Progenitor cell of endocrine pancreas (in vitro differentiated cells): ENCODE data around the gene GGA3. TPM values are rescaled to one million over a fixed set of nuclear protein-coding genes. Genes with fewer than 3 reads are reported as not detected.
A peak's percentile ranks its signal among the peaks of the same experiment; 100 is the strongest.
"Not testable (repeated sequence)": the region's sequence is repeated elsewhere in the genome, so short reads cannot be mapped to it uniquely, and the experiment has no call there.

Experiments used
- DNase-seq: peaks from one replicate; pipeline ENCODE4 v3.0.0; 2021; ENCODE audit warnings: low spot score; ENCODE audit not compliant: unreplicated experiment
- H3K27ac Mint-ChIP-seq: 2 replicates; pipeline ENCODE4 v1.8.0; 2021; ENCODE audit warnings: mild to moderate bottlenecking, moderate library complexity, mixed read lengths
- H3K27me3 Mint-ChIP-seq: 2 replicates; pipeline ENCODE4 v1.8.0; 2021; ENCODE audit warnings: mixed read lengths
- H3K36me3 Mint-ChIP-seq: 2 replicates; pipeline ENCODE4 v1.8.0; 2022; ENCODE audit warnings: mixed read lengths; ENCODE audit not compliant: insufficient read depth
- H3K4me1 Mint-ChIP-seq: 2 replicates; pipeline ENCODE4 v1.8.0; 2021; ENCODE audit warnings: low read depth, mixed read lengths
- H3K4me3 Mint-ChIP-seq: 2 replicates; pipeline ENCODE4 v1.8.0; 2021; ENCODE audit warnings: low read depth, mild to moderate bottlenecking, moderate library complexity, mixed read lengths
- H3K9me3 Mint-ChIP-seq: 2 replicates; pipeline ENCODE4 v1.8.0; 2021; ENCODE audit warnings: low read depth, mixed read lengths
- total RNA-seq: library from RNA; stranded (reverse); gene quantifications from 2 replicates; pipeline ENCODE4 v1.2.1, GENCODE V29; 2021
- TF ChIP-seq, protein P1 (sequence below): fragments of 200-600 bp; sonication (generic); IDR thresholded peaks from one replicate; pipeline ENCODE4 v1.5.0; 2021; ENCODE audit warnings: antibody characterized with exemption, mild to moderate bottlenecking; ENCODE audit not compliant: unreplicated experiment

GGA3 gene
- total RNA-seq, 1 donor from 2014 or later: 68.1 TPM

DNA sequence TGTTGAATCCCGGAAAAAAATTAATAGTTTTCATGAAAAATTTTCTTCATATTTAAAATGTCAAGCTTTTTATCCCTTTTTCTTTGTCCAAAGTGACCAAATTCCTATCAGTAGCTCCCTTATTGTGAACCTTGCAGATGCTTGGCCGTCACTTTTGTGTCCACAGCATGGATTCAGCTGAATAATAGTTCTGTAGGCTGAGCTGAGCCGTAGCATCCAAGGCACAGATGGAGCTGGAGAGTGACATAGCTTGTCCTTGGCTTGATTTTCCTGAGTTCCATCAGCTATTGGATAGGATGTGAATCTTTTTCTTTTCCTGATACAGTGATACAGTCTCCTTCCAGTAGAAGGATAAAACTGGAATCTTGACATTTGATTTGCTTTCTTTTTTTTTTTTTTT is 52.3 kb downstream of the GGA3 start:
- peaks cover 11% of the 10 kb centered on the region for H3K36me3 Mint-ChIP-seq
- H3K4me3 Mint-ChIP-seq: no peak overlapping the region
- no peak for DNase-seq
- TF ChIP-seq, protein P1, sequence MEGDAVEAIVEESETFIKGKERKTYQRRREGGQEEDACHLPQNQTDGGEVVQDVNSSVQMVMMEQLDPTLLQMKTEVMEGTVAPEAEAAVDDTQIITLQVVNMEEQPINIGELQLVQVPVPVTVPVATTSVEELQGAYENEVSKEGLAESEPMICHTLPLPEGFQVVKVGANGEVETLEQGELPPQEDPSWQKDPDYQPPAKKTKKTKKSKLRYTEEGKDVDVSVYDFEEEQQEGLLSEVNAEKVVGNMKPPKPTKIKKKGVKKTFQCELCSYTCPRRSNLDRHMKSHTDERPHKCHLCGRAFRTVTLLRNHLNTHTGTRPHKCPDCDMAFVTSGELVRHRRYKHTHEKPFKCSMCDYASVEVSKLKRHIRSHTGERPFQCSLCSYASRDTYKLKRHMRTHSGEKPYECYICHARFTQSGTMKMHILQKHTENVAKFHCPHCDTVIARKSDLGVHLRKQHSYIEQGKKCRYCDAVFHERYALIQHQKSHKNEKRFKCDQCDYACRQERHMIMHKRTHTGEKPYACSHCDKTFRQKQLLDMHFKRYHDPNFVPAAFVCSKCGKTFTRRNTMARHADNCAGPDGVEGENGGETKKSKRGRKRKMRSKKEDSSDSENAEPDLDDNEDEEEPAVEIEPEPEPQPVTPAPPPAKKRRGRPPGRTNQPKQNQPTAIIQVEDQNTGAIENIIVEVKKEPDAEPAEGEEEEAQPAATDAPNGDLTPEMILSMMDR: no peak
- H3K27me3 Mint-ChIP-seq: no peaks in the 10 kb centered on the region
- H3K9me3 Mint-ChIP-seq: no peaks in the 10 kb centered on the region
- H3K27ac Mint-ChIP-seq: no peak overlapping the region
- H3K4me1 Mint-ChIP-seq: peaks cover 11% of the 10 kb centered on the region

DNA sequence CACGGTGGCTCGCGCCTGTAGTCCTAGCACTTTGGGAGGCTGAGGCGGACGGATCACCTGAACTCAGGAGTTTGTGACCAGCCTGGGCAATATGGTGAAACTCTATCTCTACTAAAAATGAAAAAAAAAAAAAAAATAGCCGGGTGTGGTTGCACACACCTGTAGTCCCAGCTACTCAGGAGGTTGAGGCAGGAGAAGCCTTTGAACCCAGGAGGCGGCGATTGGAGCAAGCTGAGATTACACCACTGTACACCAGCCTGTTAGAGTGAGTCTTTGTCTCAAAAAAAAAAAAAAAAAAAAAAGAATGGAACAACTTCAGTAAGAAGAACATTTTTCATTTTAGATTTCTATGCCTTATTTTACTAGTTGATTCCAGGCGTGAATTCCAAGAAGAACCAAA is 53.2 kb downstream of the GGA3 start:
- Mint-ChIP-seq H3K27ac (no peak overlapping the region), H3K4me3 (no peak overlapping the region), H3K9me3 (no peaks in the 10 kb centered on the region), H3K4me1 (peaks cover 11% of the 10 kb centered on the region), H3K36me3 (peaks cover 11% of the 10 kb centered on the region), H3K27me3 (no peaks in the 10 kb centered on the region)
- no peak for DNase-seq
- TF ChIP-seq, protein P1: no peak

DNA sequence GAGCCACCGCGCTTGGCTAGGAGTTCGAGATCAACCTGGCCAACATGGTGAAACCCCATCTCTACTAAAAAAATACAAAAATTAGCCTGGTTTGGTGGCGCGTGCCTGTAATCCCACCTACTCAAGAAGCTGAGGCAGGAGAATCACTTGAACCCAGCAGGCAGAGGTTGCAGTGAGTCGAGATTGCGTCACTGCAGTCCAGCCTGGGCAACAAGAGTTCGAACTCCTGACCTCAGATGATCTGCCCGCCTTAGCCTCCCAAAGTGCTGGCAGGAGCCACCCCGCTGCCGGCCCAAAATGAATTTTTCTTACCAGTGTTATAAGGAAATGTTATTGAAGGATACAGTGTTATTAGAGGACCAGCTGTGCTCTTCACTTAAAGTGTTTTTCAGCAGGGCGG is 53.6 kb downstream of the GGA3 start:
- DNase-seq: no peak
- no peak overlapping the region for H3K27ac Mint-ChIP-seq
- no peaks in the 10 kb centered on the region for H3K9me3 Mint-ChIP-seq
- no peak overlapping the region for H3K4me3 Mint-ChIP-seq
- H3K4me1 Mint-ChIP-seq: peaks cover 11% of the 10 kb centered on the region
- peaks cover 11% of the 10 kb centered on the region for H3K36me3 Mint-ChIP-seq
- TF ChIP-seq, protein P1: no peak
- no peaks in the 10 kb centered on the region for H3K27me3 Mint-ChIP-seq

DNA sequence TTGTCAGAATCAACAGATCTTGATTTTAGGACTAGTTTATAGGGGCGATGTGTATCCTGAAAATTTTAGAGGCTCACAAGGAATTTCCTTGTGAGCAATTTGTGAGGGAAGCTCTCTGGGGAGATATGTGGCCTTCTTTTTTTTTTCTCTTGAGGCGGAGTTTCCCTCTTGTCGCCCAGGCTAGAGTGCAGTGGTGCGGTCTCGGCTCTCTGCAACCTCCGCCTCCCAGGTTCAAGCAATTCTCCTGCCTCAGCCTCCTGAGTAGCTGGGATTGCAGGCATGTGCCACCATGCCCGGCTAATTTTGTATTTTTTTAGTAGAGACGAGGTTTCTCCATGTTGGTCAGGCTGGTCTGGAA is 54.4 kb downstream of the GGA3 start:
- not testable (repeated sequence) for DNase-seq, H3K27me3 Mint-ChIP-seq, H3K9me3 Mint-ChIP-seq
- Mint-ChIP-seq H3K4me3 (peak overlapping the region; percentile 94), H3K36me3 (peaks cover 11% of the 10 kb centered on the region), H3K27ac (peak overlapping the region; percentile 100), H3K4me1 (peaks cover 11% of the 10 kb centered on the region)

DNA sequence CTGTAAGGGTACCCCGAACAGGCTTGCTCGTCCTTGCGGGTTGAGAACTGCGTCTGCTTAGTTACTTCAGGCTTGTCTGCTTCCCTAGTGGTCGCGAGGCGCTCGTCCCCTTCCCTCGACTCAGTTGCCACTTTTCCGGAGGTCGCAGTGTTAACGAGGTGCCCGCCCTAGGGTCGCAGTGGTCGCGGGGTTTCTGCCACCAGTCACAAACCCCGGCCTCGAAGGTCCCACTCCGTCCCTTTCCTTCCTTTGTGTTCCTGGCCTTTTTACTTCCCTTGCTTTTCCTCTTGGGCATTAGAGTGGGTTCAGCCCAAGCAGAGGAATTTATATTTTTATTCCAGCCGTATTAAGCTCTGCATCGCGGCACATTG is 55.6 kb downstream of the GGA3 start:
- H3K4me1 Mint-ChIP-seq: peaks cover 11% of the 10 kb centered on the region
- peak overlapping the region; percentile 94 for H3K4me3 Mint-ChIP-seq
- peak overlapping the region; percentile 100 for H3K27ac Mint-ChIP-seq
- TF ChIP-seq, protein P1: peak; percentile 18
- peaks cover 8% of the 10 kb centered on the region for H3K36me3 Mint-ChIP-seq
- no peaks in the 10 kb centered on the region for H3K27me3 Mint-ChIP-seq
- H3K9me3 Mint-ChIP-seq: no peaks in the 10 kb centered on the region
- no peak for DNase-seq

DNA sequence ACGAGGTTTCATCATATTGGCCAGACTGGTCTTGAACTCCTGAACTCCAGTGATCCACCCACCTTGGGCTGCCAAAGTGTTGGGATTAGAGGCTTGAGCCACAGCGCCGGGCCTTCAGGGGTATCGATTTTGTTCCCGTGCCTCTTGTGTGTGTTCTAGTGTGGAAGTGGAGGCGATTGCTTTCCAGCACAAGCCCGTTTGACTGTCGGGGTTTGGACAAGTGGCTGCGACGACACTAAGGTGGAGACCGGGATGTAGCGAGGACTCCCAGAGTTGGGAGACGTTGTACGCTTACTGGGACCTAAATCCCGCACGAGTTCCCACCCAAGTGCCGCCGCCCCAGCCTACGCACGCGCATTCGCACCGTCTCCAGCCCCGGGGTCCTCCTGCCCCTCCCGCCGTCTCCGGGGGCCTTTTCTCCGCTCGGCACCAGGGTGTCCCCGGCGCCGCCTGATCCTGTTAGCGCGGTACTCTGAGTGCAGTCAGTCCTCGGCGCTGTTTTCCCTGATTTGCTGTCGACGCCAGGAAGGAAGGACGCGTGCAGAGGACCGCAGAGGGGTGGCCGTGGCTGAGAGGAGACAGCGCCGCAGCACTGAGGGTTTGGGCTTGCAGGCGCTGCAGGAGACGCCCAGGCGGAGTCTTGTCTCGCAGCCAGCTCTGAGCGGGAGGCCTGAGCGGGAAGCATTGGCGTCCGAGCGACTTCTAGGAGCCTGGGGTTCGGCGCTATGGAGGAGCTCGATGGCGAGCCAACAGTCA is 56.2 kb downstream of the GGA3 start, which contains the start of gene NUP85:
Gene NUP85 (plus strand): TSS at position 643 of the 756 bp plus-strand sequence. CDS start 83 bp downstream, at position 726.
- TF ChIP-seq, protein P1: no peak
- peak within 1 kb of the TSS; percentile 94 for H3K4me3 Mint-ChIP-seq
- H3K27ac Mint-ChIP-seq: peak within 1 kb of the TSS; percentile 100
- H3K9me3 Mint-ChIP-seq: no peaks in the 10 kb centered on the region
- peaks cover 11% of the 10 kb centered on the region for H3K4me1 Mint-ChIP-seq
- DNase-seq: peak; percentile 92
- peaks cover 5% of the 10 kb centered on the region for H3K36me3 Mint-ChIP-seq
- no peaks in the 10 kb centered on the region for H3K27me3 Mint-ChIP-seq
